ENCODE measurements around the gene STK26.

STK26 gene

DNA sequence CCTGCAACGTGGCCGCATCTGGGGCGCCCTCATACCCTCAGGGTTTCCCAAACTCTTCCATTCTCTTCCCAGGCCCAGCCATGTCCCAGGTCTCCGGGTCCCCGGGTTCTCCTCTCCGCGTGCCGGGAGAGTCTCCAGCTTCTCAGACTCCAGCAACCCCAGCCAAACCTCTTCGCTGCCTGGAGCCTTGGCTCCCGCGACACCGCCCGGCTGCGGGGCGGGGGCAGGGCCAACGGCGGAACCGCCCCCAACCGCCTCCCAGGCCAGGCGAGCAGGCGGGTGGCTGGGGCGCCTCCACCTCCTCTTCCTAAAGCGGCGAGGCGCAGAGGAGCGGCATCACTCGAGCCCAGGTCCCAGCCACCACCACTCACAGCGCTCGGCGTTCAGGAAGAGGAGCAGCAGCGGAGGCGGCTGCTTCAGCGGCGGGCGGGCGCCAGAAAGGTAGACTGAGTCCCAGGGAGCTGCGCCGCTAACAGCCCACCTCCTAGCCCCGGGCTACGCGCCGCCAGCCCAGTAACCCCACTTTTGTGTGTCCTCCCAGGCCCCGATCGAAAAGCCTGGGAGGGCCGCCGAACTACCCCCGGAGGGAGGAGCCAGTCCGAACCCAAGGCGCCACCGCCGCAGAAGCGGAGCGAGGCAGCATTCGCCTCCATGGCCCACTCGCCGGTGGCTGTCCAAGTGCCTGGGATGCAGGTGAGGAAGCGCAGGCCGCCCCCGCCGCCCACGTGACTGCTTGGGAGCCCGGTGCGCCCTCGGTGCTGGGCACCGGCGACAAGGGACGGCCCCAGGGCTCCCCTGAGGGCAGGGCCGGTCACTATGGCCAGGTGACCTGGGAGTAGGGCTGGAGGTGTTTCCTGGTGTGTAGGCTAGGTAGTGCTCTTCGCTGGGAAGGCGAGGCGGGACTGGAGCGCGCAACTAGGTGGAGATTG, at the start of gene STK26:
TSS of gene STK26 (plus strand) at position 336 of the 929 bp plus-strand sequence. CDS start at position 652, 316 bp downstream.
- peak; percentile 85 for DNase-seq
- peaks cover 11% of the 10 kb centered on the region for H3K36me3 Mint-ChIP-seq (ENCODE audit: low read depth)
- peak within 1 kb of the TSS; percentile 99 for H3K27ac Mint-ChIP-seq

DNA sequence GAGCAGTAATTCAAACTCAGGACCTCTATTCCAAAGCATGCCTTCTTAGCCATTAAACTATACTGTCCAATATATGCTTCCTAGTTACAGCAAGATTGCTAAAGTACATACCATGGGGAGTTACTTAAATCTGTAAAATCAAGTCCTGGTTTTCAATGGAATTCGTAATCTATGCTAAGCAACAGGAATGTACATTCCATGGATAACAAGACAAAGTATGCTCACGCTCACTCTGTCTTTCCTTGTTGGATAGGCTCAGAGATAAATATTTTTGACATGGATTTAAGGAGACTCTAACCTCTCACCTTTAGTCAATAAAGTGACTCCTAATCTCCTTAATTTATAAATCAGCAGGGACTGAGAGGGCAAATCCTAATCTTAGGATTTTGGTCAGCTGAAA, 47.3 kb upstream of the STK26 start:
- no peak overlapping the region for H3K4me3 Mint-ChIP-seq
- no peak overlapping the region for H3K27ac Mint-ChIP-seq
- no peaks in the 10 kb centered on the region for H3K4me1 Mint-ChIP-seq
- H3K9me3 Mint-ChIP-seq, result no peaks in the 10 kb centered on the region
- no peaks in the 10 kb centered on the region for H3K27me3 Mint-ChIP-seq (ENCODE audit: low read depth, poor library complexity)
- no peaks in the 10 kb centered on the region for H3K36me3 Mint-ChIP-seq (ENCODE audit: low read depth)
- TF ChIP-seq, protein P1, sequence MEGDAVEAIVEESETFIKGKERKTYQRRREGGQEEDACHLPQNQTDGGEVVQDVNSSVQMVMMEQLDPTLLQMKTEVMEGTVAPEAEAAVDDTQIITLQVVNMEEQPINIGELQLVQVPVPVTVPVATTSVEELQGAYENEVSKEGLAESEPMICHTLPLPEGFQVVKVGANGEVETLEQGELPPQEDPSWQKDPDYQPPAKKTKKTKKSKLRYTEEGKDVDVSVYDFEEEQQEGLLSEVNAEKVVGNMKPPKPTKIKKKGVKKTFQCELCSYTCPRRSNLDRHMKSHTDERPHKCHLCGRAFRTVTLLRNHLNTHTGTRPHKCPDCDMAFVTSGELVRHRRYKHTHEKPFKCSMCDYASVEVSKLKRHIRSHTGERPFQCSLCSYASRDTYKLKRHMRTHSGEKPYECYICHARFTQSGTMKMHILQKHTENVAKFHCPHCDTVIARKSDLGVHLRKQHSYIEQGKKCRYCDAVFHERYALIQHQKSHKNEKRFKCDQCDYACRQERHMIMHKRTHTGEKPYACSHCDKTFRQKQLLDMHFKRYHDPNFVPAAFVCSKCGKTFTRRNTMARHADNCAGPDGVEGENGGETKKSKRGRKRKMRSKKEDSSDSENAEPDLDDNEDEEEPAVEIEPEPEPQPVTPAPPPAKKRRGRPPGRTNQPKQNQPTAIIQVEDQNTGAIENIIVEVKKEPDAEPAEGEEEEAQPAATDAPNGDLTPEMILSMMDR (IDR thresholded peaks at IDR 0.05), result no peak
- DNase-seq, result no peak

More for the DNA sequence above, at the start of gene STK26:
- Mint-ChIP-seq H3K9me3 (no peaks in the 10 kb centered on the region), H3K4me3 (peak within 1 kb of the TSS; percentile 97), H3K27me3 (ENCODE audit: low read depth, poor library complexity) (peaks cover 3% of the 10 kb centered on the region), H3K4me1 (peaks cover 52% of the 10 kb centered on the region)
- TF ChIP-seq, protein P1 (IDR thresholded peaks at IDR 0.05), result no peak

DNA sequence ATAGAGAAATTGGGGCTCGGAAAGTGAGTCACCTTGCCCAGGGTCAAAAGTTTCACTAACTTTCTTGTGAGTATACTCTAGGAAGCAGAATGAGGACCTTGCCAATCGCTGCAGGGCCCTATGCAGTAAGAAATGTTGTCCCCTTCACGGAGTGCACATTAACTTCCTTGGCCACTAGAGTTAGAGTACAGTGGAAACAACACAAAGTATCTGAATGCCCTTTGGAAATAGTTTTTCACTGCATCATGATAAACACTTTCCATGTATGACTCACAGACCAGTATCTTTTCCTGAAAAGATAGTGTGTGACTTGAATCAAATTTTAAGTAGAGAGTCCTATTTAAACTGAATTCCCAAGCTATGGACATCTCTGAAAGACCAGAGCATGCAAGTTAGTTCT, 45.5 kb upstream of the STK26 start:
- no peak overlapping the region for H3K4me3 Mint-ChIP-seq
- TF ChIP-seq, protein P1 (IDR thresholded peaks at IDR 0.05), result no peak
- no peaks in the 10 kb centered on the region for H3K36me3 Mint-ChIP-seq (ENCODE audit: low read depth)
- H3K27me3 Mint-ChIP-seq (ENCODE audit: low read depth, poor library complexity), result no peaks in the 10 kb centered on the region
- H3K4me1 Mint-ChIP-seq, result no peaks in the 10 kb centered on the region
- no peak for DNase-seq
- no peak overlapping the region for H3K27ac Mint-ChIP-seq
- no peaks in the 10 kb centered on the region for H3K9me3 Mint-ChIP-seq

DNA sequence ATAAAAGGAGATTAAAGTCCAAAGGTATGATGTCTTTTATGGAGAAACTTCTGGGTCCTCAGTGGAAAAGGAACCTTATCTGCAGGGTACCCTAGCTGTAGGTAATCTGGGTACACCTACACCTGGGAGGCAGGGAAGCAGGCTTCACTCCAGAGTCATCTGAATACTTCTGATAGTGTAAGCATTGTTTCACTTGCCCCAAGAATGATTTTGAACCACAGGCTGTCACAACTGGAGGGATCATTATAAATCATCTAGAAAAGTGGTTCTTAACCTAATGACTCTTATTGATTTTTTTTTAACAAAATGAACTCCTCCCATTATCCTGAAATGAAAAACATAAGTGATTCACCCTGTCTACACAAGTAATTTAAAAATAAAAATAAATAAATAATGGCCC, 44.0 kb upstream of the STK26 start:
- no peak overlapping the region for H3K4me3 Mint-ChIP-seq
- H3K36me3 Mint-ChIP-seq (ENCODE audit: low read depth), result no peaks in the 10 kb centered on the region
- no peaks in the 10 kb centered on the region for H3K9me3 Mint-ChIP-seq
- no peak for DNase-seq
- peaks cover 5% of the 10 kb centered on the region for H3K27me3 Mint-ChIP-seq (ENCODE audit: low read depth, poor library complexity)
- TF ChIP-seq, protein P1 (IDR thresholded peaks at IDR 0.05), result no peak
- no peaks in the 10 kb centered on the region for H3K4me1 Mint-ChIP-seq
- H3K27ac Mint-ChIP-seq, result no peak overlapping the region

DNA sequence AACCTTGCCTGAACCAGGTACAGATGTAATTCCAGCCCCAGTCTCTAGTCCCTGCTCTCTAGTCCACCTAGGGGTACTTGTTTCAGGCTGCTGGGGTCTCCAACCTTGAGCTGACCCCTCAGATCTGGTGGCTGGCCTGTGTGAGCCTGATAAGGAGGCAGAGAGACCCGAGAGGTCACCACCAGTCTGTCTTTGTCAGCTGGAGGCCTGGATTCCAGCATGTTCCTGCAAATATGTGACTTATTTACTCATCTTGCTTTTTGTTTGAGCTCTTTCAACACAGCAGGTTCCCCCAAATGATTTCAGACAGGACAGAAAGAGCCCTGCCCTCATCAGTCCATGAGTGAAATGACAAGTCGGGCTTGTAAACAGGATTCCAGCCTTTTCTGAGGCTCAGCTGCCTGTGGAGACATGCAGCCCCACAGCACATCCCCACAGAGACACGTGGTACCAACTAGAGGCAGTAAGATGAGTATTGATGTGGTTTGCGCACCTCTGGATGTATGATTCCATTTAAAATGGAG, 37.5 kb upstream of the STK26 start:
- no peaks in the 10 kb centered on the region for H3K36me3 Mint-ChIP-seq (ENCODE audit: low read depth)
- TF ChIP-seq, protein P1 (IDR thresholded peaks at IDR 0.05), result no peak
- H3K4me1 Mint-ChIP-seq, result peaks cover 23% of the 10 kb centered on the region
- no peaks in the 10 kb centered on the region for H3K9me3 Mint-ChIP-seq
- H3K4me3 Mint-ChIP-seq, result no peak overlapping the region
- peak overlapping the region; percentile 36 for H3K27ac Mint-ChIP-seq
- peaks cover 9% of the 10 kb centered on the region for H3K27me3 Mint-ChIP-seq (ENCODE audit: low read depth, poor library complexity)
- DNase-seq, result peak; percentile 3

Measured in nephron progenitor cell (in vitro differentiated cells).